ENCODE results near the gene NECAP2.

NECAP2 gene

GRCh38 chr1:16440470-16441281, at the start of gene NECAP2:
TSS of gene NECAP2 (plus strand) at chr1:16440724. CDS start at chr1:16440762, 38 bp downstream.
- TF ChIP-seq CTCF (conservative IDR thresholded peaks at IDR 0.05; ENCODE audit: low read depth, low read length), result peak; percentile 84
- peak within 1 kb of the TSS; percentile 99 for H3K4me3 ChIP-seq (ENCODE audit: low read depth, low read length)
- DNase-seq (ENCODE audit: low read depth), result peak; percentile 95

- no peak for TF ChIP-seq CTCF (conservative IDR thresholded peaks at IDR 0.05; ENCODE audit: low read depth, low read length)
- H3K4me3 ChIP-seq (ENCODE audit: low read depth, low read length), result no peak overlapping the region
- no peak for DNase-seq (ENCODE audit: low read depth)
Observed at GRCh38 chr1:16391411-16391810, 49.1 kb upstream of the NECAP2 start.

GRCh38 chr1:16392740-16393569, 47.6 kb upstream of the NECAP2 start:
- DNase-seq (ENCODE audit: low read depth), result no peak
- H3K4me3 ChIP-seq (ENCODE audit: low read depth, low read length), result no peak overlapping the region
- no peak for TF ChIP-seq CTCF (conservative IDR thresholded peaks at IDR 0.05; ENCODE audit: low read depth, low read length)

GRCh38 chr1:16393570-16394521, 46.7 kb upstream of the NECAP2 start:
- H3K4me3 ChIP-seq (ENCODE audit: low read depth, low read length), result no peak overlapping the region
- TF ChIP-seq CTCF (conservative IDR thresholded peaks at IDR 0.05; ENCODE audit: low read depth, low read length), result no peak
- DNase-seq (ENCODE audit: low read depth), result no peak

- H3K4me3 ChIP-seq (ENCODE audit: low read depth, low read length), result no peak overlapping the region
- DNase-seq (ENCODE audit: low read depth), result no peak
- TF ChIP-seq CTCF (conservative IDR thresholded peaks at IDR 0.05; ENCODE audit: low read depth, low read length), result no peak
Observed at GRCh38 chr1:16394977-16395376, 45.5 kb upstream of the NECAP2 start.

- peak; percentile 71 for DNase-seq (ENCODE audit: low read depth)
- no peak for TF ChIP-seq CTCF (conservative IDR thresholded peaks at IDR 0.05; ENCODE audit: low read depth, low read length)
- H3K4me3 ChIP-seq (ENCODE audit: low read depth, low read length), result no peak overlapping the region
Observed at GRCh38 chr1:16396591-16396990, 43.9 kb upstream of the NECAP2 start.
